ENCODE results near the gene SLC9C1. TPM values are rescaled to one million over a fixed set of nuclear protein-coding genes. Genes with fewer than 3 reads are reported as not detected.

SLC9C1 gene
- total and polyA plus RNA-seq, 8 donors, result 1.1 TPM; not detected in 7

GRCh38 chr3:112115806-112116383 is 178.1 kb downstream of the SLC9C1 start:
- Histone ChIP-seq H3K27me3 (no peaks in the 10 kb centered on the region), H3K4me3 (no peak overlapping the region), H3K27ac (no peak overlapping the region), H3K4me1 (peaks cover 0 to 9% (median 0%) of the 10 kb centered on the region in 4 donors), H3K9me3 (no peaks in the 10 kb centered on the region), H3K36me3 (peaks cover 0 to 42% (median 26%) of the 10 kb centered on the region in 4 donors)
- no peak for DNase-seq
- TF ChIP-seq POLR2A (IDR thresholded peaks at IDR 0.05) (no peak), EP300 (IDR thresholded peaks at IDR 0.05) (no peak), CTCF (IDR thresholded peaks at IDR 0.05) (no peak), POLR2AphosphoS5 (IDR thresholded peaks at IDR 0.05) (no peak)
- whole genome bisulfite sequencing, 5 donors, result 82 to 93% (median 90%) methylated on average over 6 of the region's 6 CpGs
- intact Hi-C loops (cut with DNase I; ENCODE audit: low total_unique reads), result no loop called here

- H3K36me3 ChIP-seq, result peaks cover 0 to 44% (median 28%) of the 10 kb centered on the region in 4 donors
- no peak overlapping the region for H3K27ac ChIP-seq
- DNase-seq, result no peak
- 81 to 91% (median 87%) methylated on average over 6 of the region's 6 CpGs for WGBS, 5 donors
- peaks cover 0 to 9% (median 0%) of the 10 kb centered on the region in 4 donors for H3K4me1 ChIP-seq
- H3K27me3 ChIP-seq, result no peaks in the 10 kb centered on the region
- intact Hi-C loops (cut with DNase I; ENCODE audit: low total_unique reads), result no loop called here
- H3K9me3 ChIP-seq, result no peaks in the 10 kb centered on the region
- no peak for TF ChIP-seq CTCF (IDR thresholded peaks at IDR 0.05)
- no peak for TF ChIP-seq POLR2A (IDR thresholded peaks at IDR 0.05)
- no peak for TF ChIP-seq EP300 (IDR thresholded peaks at IDR 0.05)
- no peak for TF ChIP-seq POLR2AphosphoS5 (IDR thresholded peaks at IDR 0.05)
- H3K4me3 ChIP-seq, result no peak overlapping the region
These were observed 178.8 kb downstream of the SLC9C1 start for GRCh38 chr3:112115161-112115739.

GRCh38 chr3:112114576-112115160 is 179.3 kb downstream of the SLC9C1 start:
- Histone ChIP-seq H3K4me1 (peaks cover 0 to 9% (median 3%) of the 10 kb centered on the region in 4 donors), H3K27me3 (no peaks in the 10 kb centered on the region), H3K36me3 (peaks cover 0 to 46% (median 30%) of the 10 kb centered on the region in 4 donors), H3K9me3 (no peaks in the 10 kb centered on the region), H3K27ac (no peak overlapping the region), H3K4me3 (no peak overlapping the region)
- WGBS, 5 donors, result 93 to 97% (median 95%) methylated on average over 6 of the region's 6 CpGs
- intact Hi-C loops (cut with DNase I; ENCODE audit: low total_unique reads), result no loop called here
- TF ChIP-seq POLR2AphosphoS5 (IDR thresholded peaks at IDR 0.05) (no peak), EP300 (IDR thresholded peaks at IDR 0.05) (no peak), CTCF (IDR thresholded peaks at IDR 0.05) (no peak), POLR2A (IDR thresholded peaks at IDR 0.05) (no peak)
- DNase-seq, result no peak

GRCh38 chr3:112111785-112112402 is 182.1 kb downstream of the SLC9C1 start:
- TF ChIP-seq POLR2A (IDR thresholded peaks at IDR 0.05) (no peak), CTCF (IDR thresholded peaks at IDR 0.05) (peak in 5 of 7 experiments; percentile 15 to 65 (median 32))
- Histone ChIP-seq H3K27ac (no peak overlapping the region), H3K4me1 (peaks cover 0 to 6% (median 4%) of the 10 kb centered on the region in 4 donors), H3K4me3 (no peak overlapping the region), H3K9me3 (no peaks in the 10 kb centered on the region), H3K27me3 (no peaks in the 10 kb centered on the region), H3K36me3 (peaks cover 0 to 40% (median 22%) of the 10 kb centered on the region in 4 donors)
- intact Hi-C loops (cut with DNase I; ENCODE audit: low total_unique reads), result no loop called here
- DNase-seq, result peak; percentile 59 to 82
- 12 to 27% (median 18%) methylated on average over 3 of the region's 3 CpGs for WGBS, 5 donors

Data from stomach (tissue), 9 donors.